ENCODE measurements around the gene THPO.
A peak's percentile ranks its signal among the peaks of the same experiment; 100 is the strongest.
"Not testable (repeated sequence)": the region's sequence is repeated elsewhere in the genome, so short reads cannot be mapped to it uniquely, and the experiment has no call there.

Gene THPO

DNA sequence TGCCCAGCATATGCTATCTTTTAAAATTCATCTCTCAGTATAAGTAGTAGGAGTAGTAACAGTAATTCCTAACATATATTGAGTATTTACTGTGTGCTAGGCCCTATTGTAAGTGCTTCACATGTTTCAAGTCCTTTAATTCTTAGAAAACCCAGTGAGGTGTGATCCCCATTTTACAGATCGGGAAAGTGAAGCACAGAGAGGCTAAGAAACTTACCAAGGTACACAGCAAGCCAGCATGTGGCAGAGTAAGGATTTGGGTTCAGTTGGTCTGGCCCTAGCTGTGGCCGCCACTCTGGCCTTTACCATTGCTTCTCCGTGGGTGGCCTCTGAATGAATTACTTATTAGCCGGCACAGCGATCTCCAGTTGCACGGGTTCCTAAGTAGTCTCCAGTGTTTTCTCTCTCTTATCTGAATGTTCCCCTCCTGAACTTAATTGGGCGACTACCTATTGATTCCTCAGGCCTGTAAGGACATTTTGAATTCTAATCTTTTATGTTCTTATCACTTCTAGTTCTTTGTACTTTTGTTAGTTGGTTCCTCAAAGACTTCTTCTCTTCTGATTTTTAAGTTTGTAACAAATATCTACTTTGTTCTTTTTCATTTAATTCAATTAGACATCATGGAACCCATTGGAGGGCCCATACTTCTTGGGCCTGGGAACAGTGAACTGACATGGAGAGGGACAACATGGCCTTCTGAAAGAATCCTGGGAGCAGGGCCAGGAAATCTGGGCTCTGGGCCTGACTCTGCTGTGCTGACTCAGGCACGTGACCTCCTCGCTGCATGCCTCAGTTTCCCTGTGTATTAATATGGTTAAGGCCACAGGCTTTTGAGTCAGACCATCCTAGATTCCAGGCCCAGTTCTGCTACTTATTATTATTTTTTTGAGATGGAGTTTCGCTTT lies 28.2 kb downstream of the THPO start:
- peak; percentile 39 for DNase-seq (ENCODE audit: low spot score)

DNA sequence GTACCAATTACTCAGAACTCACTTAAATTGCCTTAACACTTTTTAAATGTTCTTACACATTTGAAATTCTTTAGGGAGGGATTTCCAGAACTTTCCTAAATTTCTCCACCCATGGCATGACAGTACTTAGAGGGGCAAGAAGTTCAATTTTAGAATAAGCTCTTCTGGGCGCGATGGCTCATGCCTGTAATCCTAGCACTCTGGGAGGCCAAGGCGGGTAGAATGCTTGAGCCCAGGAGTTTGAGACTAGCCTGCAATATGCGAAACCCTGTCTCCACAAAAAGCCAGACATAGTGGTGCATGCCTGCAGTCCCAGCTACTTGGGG lies 30.0 kb downstream of the THPO start:
- no peak for DNase-seq (ENCODE audit: low spot score)

DNA sequence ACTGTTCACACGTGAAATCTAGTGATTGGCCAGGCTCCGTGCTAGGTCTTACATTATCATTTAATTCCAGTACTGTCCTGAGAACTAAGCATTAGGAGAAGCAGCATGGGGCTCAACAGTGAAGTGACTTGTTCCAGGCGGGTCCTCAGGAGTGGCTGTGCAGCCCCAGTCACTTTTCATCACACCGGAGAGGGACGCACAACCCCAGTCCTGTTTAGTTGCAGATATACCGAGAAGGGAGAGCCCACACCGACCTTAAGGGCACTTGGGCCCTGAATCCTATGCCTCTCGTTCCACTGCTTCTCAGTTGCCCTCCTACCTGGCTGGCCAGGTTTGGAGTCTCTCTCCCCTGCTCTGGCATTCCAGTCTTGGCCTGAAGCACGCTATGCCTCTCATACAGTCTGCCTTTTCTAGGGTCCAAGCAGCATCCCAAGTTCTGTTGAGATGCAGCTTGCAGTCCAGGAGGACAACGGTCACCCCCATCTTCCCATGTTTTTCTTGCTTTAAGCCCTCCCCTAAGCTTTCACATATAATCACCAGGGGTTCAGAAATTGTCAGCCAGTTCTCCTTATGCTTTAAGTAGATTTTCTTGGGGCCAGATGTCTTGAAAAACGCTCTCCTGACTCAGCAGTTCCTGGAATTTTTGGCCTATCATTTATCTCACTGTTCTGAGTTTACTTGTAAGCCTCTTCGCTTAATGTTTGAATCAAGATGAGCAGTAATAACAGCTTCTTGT lies 30.5 kb downstream of the THPO start:
- DNase-seq (ENCODE audit: low spot score): no peak

DNA sequence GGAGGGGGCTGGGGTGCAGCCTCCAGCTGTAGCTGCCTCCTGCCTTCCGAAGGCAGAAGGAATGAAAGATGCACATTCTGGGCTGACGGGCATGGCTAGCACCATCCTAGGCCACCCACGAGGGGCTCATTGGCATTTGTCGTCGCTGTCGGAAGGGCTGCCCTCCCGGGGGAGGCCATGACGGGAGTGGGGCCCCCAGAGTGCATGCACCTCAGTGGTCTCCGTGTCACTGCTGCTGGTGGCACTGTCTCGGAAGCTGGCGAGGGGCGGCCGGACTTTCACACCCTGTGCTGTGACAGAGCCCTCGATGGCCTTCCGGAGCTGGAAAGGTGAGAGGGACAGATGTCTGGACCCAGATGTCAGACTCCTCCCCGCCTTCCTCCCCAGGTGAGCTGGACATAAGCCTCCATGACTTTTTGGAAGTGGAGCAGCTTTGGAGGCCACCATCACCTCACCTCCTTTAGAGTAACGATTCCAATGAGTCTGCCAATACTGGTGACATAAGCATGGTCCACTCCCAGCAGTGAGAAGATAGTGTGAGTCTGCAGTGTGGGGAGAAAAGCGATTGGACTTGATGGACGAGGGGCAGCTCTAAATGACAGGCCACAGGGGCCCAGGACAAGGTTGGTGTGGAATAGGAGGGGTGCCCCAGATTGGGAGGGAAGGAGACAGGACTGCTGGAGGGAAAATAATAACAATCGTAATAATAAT lies 31.4 kb downstream of the THPO start:
- DNase-seq (ENCODE audit: low spot score): no peak

DNA sequence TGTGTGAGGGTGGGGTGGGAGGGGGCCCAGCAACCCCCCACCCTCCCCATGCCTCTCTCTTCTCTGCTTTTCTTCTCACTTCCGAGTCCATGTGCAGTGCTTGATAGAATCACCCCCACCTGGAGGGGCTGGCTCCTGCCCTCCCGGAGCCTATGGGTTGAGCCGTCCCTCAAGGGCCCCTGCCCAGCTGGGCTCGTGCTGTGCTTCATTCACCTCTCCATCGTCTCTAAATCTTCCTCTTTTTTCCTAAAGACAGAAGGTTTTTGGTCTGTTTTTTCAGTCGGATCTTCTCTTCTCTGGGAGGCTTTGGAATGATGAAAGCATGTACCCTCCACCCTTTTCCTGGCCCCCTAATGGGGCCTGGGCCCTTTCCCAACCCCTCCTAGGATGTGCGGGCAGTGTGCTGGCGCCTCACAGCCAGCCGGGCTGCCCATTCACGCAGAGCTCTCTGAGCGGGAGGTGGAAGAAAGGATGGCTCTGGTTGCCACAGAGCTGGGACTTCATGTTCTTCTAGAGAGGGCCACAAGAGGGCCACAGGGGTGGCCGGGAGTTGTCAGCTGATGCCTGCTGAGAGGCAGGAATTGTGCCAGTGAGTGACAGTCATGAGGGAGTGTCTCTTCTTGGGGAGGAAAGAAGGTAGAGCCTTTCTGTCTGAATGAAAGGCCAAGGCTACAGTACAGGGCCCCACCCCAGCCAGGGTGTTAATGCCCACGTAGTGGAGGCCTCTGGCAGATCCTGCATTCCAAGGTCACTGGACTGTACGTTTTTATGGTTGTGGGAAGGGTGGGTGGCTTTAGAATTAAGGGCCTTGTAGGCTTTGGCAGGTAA lies 32.5 kb downstream of the THPO start:
- DNase-seq (ENCODE audit: low spot score): peak; percentile 95

DNA sequence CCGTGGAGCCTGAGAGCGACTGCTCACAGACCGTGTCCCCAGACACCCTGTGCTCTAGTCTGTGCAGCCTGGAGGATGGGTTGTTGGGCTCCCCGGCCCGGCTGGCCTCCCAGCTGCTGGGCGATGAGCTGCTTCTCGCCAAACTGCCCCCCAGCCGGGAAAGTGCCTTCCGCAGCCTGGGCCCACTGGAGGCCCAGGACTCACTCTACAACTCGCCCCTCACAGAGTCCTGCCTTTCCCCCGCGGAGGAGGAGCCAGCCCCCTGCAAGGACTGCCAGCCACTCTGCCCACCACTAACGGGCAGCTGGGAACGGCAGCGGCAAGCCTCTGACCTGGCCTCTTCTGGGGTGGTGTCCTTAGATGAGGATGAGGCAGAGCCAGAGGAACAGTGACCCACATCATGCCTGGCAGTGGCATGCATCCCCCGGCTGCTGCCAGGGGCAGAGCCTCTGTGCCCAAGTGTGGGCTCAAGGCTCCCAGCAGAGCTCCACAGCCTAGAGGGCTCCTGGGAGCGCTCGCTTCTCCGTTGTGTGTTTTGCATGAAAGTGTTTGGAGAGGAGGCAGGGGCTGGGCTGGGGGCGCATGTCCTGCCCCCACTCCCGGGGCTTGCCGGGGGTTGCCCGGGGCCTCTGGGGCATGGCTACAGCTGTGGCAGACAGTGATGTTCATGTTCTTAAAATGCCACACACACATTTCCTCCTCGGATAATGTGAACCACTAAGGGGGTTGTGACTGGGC lies 33.3 kb downstream of the THPO start:
- DNase-seq (ENCODE audit: low spot score): peak; percentile 29

DNA sequence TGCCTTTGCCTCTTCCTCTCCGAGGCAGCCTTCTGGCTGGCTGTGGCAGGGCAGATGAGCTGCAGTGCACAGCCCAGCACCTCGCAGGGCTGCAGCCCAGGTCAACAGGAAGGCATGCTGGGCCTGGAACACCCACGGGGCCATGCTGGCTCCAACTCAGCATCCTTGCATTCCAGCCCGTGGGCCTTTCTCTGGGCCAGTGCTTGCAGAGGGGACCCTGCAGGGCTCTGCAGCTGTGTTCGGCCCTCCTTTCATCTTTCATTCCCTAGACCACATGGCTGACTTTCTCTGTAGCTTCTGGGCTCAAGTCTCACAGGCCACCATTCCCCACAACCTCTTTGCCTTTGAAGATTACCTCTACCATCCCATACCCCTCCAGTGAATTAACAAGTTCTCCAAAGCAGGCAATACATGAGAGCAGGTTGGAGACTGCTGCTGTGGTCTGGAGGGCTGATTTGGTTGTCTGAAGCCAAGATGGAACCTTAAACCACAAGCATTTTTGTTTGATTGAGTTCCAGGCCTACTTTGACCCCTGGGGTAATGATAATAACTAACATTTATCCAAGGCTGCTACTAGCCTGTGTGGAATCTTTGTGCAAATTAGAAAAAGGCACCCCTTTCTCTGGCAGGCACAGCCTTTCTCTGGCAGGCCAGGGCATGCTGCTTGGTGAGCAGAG lies 34.7 kb downstream of the THPO start:
- no peak for DNase-seq (ENCODE audit: low spot score)

DNA sequence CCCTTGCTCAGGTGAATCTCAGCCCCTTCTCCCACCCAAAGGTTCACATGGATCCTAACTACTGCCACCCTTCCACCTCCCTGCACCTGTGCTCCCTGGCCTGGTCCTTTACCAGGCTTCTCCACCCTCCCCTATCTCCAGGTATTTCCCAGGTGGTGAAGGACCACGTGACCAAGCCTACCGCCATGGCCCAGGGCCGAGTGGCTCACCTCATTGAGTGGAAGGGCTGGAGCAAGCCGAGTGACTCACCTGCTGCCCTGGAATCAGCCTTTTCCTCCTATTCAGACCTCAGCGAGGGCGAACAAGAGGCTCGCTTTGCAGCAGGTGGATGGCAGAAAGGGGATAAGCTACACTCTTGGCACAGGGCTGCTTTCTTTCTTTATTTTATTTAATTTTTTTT lies 36.1 kb downstream of the THPO start:
- DNase-seq (ENCODE audit: low spot score): no peak

DNA sequence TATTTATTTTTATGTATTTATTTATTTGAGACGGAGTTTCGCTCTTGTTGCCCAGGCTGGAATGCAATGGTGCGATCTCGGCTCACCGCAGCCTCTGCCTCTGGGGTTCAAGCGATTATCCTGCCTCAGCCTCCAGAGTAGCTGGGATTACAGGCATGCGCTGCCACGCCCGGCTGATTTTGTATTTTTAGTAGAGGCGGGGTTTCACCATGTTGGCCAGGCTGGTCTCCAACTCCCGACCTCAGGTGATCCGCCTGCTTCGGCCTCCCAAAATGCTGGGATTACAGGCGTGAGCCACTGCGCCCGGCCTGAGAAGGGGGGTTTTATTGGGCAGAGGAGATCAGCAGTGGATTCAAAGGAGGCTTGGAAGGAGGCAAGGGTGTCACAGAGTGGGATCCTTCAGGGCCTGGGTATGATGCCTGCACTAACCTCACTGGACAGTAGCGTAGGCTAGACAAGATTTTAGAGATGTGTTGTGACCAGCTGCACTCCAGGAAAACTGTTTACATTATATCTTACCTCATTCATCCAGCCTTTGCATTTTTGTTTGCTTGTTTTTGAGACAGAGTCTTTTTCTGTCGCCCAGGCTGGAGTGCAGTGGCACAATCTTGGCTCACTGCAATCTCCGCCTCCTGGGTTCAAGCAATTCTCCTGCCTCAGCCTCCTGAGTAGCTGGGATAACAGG lies 38.4 kb downstream of the THPO start:
- DNase-seq (ENCODE audit: low spot score): not testable (repeated sequence)

DNA sequence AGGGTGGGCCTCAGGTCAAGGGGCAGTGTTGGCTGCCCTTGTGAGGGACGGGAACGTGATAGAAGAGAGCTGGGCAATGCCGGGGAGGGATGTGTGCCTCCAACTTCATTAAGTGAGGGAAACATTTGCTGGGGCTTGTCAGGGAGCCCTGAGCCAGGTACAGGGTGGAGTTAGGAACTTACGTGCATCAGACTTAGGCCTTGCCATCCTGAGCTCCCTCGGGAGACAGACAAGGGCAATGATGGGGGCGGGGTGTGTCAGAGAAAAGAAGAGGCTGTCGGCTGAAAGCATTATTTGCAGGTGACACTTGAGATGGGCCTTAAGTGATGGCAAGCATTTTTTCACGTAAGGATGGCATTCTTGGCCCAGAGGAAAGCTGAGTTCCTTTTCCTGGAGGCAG lies 39.0 kb downstream of the THPO start:
- no peak for DNase-seq (ENCODE audit: low spot score)

DNA sequence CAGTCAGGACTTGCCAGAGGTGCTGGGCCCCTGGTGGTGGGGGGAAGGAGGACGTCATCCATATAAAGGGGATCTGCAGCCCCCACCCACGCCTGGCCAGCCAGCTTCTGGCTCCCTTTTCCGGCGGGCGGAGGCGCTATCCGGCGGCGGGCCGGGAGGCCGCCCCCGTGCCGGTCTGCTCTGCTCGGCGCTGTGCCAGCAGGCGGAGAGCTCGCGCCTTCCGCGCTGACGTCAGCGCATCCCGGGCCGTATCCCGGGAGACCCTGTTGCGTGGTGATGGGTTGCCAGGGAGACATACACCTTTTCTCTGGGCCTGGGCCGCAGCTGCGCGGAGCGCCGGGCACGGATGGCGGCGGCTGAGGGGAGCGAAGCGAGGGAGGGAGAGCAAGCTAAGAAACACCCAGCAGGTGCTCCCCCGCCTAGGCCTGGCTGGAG lies 39.5 kb downstream of the THPO start:
- peak; percentile 74 for DNase-seq (ENCODE audit: low spot score)

DNA sequence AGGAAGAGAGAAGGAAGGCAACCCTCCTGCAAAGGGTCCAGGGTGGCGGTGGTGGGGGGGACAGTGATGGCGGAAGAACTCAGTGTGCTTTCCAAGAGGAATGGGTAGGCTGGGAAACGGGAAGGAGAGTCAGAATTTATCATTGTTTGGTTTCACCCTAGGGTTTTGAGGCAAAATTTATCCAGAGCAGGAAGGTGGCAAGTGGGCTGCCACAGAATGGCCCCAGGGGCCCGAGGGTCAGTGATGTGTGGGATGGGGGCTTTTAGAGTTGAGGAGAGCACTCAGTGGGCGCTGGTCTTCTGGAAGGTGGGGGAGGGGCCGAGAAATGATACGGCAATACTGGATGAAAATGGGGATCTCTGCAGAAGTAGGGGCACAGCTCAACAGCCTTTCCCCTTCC lies 40.0 kb downstream of the THPO start:
- DNase-seq (ENCODE audit: low spot score): no peak

DNA sequence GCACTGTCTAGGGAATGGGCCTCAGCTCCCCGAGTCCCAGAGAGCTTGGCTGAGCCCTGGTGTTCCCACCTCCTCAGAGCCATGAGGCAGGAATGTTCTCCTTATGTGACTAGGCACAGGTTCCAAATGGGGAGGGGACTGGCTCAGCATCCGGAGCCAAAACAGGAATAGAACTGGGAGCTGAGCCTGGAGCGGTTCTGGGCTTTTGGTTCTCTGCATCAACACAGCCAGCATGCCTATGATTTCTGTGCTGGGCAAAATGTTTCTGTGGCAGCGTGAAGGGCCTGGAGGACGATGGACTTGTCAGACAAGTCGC lies 40.6 kb downstream of the THPO start, which contains the start of gene FAM131A:
Gene FAM131A, plus strand, starts transcription at position 202 of the 316 bp plus-strand sequence. Its CDS starts 31 bp downstream, at position 233.
- peak; percentile 73 for DNase-seq (ENCODE audit: low spot score)

DNA sequence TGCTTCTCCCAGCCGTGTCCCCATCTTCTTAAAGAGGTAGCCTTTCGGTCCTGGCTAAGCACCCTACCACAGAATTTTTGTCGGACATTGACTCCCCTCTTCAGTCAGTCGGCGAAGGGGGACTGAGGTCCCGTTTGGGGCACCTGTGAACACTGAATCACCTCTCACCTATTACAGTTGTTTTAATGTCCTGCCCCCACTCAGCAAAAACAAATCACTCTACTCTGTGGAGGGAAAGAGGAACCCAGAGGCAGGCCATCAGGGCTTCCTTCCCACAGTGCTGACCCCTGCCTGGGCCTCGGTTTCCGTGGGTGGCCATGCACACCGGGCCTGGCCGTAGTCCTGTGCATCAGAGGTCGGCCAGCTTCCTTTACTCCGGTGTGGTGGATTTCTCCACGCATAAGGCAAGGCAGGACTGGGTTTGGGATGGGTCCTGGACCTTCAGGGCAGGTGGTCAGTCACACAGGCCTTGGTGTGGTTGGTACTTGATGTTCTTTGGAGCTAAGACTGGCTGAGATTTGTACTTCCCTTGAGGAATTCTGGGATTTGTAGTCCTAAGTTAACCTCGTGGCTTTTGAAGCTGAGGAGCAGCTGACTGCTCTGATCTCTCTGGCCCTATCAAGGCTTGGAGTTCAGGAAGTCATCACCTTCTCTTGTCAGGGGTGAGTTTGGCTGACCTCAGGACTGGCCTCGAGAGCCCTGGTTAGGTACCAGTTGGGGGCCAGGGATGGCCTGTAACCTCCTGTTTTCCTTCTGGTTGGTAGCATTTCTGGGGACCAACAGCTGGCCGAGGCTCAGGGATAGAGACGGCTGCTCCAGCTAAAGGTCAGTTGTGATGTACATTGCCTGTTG lies 41.2 kb downstream of the THPO start:
- DNase-seq (ENCODE audit: low spot score): peak; percentile 85

DNA sequence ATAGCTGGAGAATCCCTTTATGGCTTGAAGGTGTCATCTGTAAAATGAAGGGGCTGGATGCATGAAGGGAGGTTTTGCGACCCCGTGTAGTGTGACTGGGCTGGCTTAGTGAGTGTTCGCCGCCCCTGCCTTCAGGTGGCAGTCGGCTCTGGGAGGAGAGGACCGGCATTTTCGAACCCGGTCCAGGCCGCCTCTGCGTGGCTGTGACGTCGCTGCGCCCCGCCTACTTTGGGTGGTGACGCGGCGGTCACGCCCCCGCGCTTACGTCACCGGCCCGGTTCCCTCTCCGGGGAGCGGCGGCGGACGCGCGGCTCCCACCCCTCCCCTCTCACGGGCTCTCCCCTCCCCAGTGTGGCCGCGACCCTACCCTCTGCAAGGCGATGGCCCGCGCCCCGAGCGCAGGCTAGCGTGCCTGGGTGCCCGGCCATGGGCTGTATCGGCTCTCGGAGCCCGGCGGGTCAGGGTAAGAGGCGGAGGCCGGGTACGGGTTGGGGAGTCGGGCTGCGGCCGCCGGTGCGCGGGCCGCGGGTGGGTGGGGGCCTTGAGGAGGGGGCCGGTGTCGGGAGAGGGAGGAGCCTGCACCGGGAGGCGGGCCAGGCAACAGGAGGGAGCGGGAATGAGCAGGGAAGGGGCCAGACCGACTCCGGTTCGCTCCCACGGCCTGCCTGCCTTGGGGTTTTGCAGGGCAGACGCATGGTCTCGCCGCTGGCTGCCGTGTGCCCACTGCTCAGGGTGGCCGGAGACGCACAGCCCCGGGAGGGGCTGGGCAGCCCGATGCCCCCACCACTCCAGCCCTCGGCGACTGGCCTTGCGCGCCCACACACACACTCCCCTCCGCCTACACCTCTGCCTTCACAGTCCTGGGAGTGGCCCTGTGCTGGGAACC lies 42.1 kb downstream of the THPO start:
- DNase-seq (ENCODE audit: low spot score): peak; percentile 86

DNA sequence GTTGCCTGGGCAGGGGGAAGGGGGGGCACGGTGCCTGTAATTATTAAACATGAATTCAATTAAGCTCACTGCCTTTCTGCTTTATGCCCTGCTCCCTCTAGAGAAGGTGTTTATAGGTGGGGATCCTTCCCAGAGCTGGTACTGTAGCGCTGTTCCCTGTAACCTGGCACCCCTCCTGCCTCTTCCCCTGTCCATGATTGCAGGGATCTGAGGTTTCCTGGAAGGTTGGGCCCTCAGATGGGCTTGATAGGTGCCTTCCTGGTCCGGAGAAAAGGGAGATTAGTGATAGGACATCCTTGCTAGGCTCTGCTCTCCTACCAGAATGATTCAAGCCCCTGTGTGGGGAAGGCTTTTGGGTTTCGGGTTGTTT lies 42.7 kb downstream of the THPO start:
- no peak for DNase-seq (ENCODE audit: low spot score)

DNA sequence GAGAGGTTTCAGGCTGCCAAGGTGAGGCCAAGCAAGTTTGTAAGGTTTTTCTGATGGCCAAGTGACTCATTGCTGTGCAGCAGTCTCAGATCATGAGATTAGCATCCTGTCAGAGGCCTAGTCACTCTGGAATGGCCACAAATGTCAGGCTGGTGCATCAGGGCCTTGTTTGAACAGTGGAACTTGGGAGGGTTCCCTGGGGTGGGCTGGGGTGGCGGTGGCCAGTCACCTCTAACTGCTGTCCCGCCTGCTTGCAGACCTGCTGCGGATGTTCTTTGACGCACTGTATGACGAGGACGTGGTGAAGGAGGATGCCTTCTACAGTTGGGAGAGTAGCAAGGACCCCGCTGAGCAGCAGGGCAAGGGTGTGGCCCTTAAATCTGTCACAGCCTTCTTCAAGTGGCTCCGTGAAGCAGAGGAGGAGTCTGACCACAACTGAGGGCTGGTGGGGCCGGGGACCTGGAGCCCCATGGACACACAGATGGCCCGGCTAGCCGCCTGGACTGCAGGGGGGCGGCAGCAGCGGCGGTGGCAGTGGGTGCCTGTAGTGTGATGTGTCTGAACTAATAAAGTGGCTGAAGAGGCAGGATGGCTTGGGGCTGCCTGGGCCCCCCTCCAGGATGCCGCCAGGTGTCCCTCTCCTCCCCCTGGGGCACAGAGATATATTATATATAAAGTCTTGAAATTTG lies 43.4 kb downstream of the THPO start:
- DNase-seq (ENCODE audit: low spot score): no peak
